DMS153 (cell line): ENCODE results near the gene NBR1.
"Not testable (repeated sequence)": the region's sequence is repeated elsewhere in the genome, so short reads cannot be mapped to it uniquely, and the experiment has no call there.

Experiments
- DNase-seq: peaks from one replicate; lab custom pipeline; 2025; lab: John Stamatoyannopoulos, UW

The NBR1 gene, protein sequence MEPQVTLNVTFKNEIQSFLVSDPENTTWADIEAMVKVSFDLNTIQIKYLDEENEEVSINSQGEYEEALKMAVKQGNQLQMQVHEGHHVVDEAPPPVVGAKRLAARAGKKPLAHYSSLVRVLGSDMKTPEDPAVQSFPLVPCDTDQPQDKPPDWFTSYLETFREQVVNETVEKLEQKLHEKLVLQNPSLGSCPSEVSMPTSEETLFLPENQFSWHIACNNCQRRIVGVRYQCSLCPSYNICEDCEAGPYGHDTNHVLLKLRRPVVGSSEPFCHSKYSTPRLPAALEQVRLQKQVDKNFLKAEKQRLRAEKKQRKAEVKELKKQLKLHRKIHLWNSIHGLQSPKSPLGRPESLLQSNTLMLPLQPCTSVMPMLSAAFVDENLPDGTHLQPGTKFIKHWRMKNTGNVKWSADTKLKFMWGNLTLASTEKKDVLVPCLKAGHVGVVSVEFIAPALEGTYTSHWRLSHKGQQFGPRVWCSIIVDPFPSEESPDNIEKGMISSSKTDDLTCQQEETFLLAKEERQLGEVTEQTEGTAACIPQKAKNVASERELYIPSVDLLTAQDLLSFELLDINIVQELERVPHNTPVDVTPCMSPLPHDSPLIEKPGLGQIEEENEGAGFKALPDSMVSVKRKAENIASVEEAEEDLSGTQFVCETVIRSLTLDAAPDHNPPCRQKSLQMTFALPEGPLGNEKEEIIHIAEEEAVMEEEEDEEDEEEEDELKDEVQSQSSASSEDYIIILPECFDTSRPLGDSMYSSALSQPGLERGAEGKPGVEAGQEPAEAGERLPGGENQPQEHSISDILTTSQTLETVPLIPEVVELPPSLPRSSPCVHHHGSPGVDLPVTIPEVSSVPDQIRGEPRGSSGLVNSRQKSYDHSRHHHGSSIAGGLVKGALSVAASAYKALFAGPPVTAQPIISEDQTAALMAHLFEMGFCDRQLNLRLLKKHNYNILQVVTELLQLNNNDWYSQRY

DNA sequence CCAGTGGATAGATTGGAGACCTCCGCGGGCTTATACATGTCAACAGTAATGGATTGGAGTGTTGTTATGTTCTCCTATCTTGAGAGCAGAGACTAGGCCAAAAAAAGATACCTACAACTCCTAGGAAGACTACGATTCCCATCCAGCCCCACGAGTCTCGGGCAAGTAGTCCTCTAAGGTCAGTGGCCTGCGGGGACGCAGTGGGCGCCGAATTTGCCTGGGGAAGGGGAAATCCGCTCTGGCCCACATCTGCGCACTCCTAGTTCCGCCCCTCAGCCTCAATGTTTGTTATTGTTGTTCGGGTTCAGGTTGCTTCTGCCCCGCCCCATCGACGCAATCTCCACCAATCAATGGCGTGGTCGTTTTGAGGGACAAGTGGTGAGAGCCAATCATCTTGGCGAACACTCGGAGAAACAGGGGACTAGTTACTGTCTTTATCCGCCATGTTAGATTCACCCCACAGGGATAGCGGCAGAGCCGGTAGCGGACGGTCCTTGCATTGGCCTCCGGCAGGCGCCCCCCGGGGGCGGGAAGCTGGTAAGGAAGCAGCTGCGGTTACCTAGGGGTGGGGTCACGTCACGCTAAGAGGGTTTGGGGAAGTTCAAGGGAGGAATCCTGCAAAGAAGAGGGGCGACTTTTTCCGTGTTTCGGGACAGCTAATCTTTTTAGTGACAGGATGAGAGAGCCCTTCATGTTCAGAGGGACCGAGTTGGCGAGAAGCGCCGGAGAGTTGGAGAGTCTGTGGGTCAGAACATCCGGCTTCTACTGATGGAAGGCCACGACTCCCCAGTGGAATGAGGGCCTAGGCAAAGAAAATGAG, at the start of gene NBR1:
Gene NBR1 (plus strand): TSS at position 449 of the 820 bp plus-strand sequence. CDS start 4,586 bp downstream, outside the sequence.
- peak; percentile 96 for DNase-seq

DNA sequence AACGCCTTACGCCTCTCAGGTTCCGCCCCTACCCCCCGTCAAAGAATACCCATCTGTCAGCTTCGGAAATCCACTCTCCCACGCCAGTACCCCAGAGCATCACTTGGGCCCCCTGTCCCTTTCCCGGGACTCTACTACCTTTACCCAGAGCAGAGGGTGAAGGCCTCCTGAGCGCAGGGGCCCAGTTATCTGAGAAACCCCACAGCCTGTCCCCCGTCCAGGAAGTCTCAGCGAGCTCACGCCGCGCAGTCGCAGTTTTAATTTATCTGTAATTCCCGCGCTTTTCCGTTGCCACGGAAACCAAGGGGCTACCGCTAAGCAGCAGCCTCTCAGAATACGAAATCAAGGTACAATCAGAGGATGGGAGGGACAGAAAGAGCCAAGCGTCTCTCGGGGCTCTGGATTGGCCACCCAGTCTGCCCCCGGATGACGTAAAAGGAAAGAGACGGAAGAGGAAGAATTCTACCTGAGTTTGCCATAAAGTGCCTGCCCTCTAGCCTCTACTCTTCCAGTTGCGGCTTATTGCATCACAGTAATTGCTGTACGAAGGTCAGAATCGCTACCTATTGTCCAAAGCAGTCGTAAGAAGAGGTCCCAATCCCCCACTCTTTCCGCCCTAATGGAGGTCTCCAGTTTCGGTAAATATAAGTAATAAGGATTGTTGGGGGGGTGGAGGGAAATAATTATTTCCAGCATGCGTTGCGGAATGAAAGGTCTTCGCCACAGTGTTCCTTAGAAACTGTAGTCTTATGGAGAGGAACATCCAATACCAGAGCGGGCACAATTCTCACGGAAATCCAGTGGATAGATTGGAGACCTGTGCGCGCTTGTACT, 45.7 kb upstream of the NBR1 start, which contains the start of gene BRCA1:
Gene BRCA1 (minus strand): TSS at position 232 of the 834 bp plus-strand sequence. CDS start 1,268 bp downstream, outside the sequence.
- DNase-seq = peak; percentile 99

GRCh38 chr17:43125967-43126910, 44.8 kb upstream of the NBR1 start:
- DNase-seq = peak; percentile 10

DNA sequence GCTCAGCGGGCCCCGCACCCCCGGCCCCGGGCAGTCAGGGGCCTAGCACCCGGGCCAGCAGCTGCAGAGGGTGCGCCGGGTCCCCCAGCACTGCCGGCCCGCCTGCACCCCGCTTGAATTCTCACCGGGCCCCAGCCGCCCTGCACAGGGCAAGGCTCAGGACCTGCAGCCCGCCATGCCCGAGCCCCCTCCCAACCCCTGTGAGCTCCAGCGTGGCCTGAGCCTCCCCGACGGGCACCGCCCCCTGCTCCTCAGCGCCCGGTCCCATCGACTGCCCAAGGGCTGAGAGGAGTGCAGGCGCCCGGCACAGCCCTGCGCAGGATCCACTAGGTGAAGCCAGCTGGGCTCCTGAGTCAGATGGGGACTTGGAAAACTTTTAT, 44.1 kb upstream of the NBR1 start:
- DNase-seq = no peak

- not testable (repeated sequence) for DNase-seq
Observed at GRCh38 chr17:43127333-43127876, 43.6 kb upstream of the NBR1 start.

DNA sequence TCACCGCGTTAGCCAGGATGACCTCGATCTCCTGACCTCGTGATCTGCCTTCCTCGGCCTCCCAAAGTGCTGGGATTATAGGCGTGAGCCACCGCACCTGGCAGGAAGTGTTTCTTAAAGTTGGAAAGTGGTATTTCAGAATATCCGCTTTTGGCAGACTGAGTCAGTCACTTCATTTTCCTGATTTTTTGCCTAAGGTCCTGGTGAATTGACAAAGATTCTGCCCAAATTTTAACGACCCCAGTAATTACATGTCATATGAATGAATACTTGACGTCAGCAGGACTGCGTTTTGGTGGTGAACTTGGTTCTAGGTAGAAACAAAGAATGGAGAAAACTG, 41.4 kb upstream of the NBR1 start:
- DNase-seq = no peak

DNA sequence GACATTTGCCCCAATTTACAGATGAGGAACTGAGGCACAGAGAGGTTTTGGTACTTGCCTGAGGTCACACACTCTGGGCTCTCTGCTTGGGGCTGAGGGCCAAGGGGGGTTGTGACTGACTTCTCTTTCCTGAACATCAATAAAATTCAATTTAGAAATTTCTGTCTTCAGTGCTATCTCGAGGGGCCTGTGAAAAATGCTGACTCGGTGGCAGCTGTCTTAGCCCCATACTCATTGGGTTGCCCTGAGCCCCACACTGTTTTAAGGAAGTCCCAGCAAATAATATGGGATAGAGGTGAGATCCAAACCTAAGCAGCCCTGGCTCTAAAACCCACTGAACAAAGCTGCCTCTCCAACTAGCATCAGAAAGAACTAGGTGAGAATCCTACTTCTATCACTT, 38.9 kb upstream of the NBR1 start:
- DNase-seq = no peak

DNA sequence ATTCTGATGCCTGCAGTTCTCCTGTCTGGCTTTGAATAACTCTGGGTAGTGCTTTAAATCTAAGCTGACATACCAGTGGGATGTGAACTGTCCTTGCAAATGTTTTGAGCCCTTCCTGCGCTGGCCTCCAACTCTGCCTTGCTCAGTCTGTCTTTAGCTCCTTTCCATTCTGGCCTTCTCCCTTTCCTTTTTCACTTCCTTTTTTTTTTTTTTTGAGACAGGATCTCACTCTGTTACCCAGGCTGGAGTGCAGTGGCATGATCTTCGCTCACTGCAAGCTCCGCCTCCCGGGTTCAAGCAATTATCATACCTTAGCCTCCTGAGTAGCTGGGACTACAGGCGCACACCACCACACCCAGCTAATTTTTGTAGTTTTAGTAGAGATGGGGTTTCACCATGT, 37.6 kb upstream of the NBR1 start:
- DNase-seq = not testable (repeated sequence)

DNA sequence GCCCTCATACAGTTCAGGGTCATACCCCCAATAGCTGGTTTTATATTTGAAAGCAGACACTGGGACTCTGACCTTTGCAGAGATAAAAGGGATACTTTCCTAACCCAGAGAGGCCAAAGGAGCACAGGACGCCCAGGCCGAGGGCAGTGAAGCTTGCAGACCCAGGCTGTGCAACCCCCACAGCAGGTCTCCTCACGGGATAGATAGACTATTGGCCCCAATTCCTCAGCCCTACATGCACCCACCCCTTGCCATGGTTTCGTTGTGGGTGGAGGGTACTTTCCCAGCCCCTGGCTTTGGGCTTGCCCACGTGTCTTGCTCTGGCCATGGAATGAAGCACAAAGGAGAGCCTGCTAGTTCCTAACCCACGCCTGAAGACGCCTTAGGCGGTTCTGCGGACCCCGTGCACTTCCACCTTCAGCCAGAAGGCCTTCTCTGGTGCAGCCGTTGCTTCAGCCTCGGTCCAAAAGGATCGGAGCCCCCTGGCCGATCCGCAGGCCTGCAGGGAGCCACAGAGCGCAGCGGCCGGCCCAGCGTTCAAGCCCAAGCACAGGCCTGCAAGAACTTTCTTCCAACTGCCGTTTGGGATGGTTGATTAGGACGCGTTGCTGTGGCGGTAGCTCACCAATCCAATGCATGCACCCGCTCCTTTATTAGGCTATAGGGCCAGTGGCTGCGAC, 36.1 kb upstream of the NBR1 start:
- no peak for DNase-seq

GRCh38 chr17:43135454-43135819, 35.6 kb upstream of the NBR1 start:
- no peak for DNase-seq

DNA sequence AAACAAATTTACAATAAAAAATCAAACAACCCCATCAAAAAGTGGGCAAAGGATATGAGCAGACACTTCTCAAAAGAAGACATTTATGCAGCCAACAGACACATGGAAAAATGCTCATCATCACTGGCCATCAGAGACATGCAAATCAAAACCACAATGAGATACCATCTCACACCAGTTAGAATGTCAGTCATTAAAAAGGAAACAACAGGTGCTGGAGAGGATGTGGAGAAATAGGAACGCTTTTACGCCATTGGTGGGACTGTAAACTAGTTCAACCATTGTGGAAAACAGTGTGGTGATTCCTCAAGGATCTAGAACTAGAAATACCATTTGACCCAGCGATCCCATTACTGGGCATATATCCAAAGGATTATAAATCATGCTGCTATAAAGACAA, 34.4 kb upstream of the NBR1 start:
- not testable (repeated sequence) for DNase-seq

DNA sequence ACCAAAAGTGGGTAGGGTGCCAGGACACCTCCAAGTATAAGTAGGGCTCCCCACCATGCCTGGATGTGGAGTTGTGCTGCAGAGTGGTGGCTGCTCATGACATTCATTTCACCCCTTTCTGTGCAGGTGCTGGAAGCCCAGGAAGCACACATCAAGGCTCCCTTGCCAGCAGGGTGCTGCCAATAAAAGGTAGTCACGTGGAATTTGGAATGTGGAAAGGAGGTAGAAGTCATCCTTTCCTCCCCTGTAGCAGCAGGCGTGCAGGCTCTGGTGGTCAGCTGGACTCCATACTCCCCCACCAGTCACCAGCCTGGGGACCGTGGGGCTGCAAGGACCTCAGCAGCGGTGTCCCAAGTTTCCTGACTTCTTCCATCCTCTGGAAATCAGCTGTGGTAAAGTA, 32.5 kb upstream of the NBR1 start:
- not testable (repeated sequence) for DNase-seq

GRCh38 chr17:43140396-43141332, 30.4 kb upstream of the NBR1 start:
- no peak for DNase-seq

GRCh38 chr17:43142153-43142552, 28.9 kb upstream of the NBR1 start:
- no peak for DNase-seq

DNA sequence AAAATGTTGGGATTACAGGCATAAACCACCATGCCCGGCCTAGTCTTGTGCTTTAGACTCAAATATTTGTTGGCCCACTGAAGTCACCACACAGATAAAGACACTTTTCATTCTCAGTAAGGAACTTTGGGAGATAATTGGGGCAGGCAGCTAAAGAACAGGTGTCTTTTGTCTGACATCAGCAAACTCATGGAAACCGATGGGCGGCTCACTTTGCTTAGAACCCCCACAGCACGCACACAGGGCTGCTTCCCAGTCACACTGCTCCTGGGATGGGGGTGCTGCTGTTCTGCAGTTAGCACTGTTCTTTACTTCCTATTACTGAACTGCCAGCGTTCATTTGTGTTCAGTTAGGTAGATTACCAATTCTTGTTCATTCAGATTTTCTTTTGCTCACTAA, 27.8 kb upstream of the NBR1 start:
- DNase-seq = no peak

DNA sequence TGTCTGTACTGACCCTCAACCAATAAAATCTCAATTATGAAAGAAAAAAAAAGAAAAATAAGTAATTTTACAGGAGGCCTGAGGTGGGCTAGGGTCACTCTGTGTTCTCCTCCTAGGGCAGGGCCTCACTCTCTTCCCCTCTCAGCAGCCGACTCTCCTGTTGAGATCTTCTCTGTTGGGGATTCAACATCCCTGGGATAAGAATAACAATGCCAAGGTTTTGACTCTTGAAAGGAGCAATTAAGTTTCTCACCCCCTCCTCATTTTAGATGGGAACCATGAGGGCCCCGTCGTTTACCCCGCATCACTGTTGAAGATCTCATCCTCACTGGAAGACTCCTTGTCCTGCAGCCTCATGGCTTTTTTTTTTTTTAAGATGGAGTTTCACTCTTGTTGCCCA, 24.4 kb upstream of the NBR1 start:
- DNase-seq = no peak

DNA sequence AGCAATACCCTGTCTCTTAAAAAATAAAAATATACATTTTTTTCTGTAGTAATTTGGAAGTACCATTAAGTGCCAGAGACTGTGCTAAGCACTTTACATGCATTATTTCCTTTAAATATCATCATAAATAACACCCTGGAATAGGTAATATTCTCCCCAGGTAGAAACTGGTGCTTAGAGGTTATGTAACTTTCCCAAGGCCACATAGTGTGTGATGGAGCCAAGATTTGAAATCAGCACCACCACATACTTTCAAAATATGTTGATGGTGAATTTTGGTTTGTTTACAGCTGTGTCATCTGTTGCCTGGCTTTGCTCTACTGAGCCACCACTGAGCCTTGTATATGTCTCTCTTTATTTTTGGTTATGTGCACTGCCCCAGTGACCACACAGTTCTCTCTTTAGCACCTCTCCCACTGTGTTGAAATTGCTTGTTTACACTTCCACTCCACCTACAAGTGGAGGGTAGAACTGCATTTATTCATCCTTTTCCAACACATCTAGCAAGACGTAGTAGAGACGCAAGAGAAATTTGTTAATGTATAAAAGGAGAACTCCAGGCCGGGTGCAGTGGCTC, 19.0 kb upstream of the NBR1 start:
- no peak for DNase-seq
